ENCODE measurements around the gene RGS16.

Gene RGS16

DNA sequence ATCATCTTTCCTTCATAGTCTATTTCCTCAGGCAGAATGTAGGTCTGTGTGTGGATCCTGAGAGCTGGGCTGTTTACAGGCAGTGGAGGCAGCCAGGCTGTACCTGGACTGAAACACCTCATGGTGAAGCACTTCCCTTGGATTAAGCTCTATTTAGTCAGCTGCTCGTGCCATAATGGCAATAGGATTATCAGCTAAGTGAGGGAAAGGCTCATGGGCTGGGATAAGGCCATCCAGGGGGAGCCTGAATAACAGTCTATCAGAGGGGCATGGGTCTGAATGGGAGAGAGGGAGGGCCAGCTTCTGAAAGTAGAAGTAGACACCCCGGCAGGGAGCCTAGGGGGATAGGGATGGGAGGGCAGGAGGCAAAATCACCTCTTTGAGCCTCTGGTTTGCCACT lies 23.5 kb downstream of the RGS16 start:
- no peak for DNase-seq (ENCODE audit: low spot score)

DNA sequence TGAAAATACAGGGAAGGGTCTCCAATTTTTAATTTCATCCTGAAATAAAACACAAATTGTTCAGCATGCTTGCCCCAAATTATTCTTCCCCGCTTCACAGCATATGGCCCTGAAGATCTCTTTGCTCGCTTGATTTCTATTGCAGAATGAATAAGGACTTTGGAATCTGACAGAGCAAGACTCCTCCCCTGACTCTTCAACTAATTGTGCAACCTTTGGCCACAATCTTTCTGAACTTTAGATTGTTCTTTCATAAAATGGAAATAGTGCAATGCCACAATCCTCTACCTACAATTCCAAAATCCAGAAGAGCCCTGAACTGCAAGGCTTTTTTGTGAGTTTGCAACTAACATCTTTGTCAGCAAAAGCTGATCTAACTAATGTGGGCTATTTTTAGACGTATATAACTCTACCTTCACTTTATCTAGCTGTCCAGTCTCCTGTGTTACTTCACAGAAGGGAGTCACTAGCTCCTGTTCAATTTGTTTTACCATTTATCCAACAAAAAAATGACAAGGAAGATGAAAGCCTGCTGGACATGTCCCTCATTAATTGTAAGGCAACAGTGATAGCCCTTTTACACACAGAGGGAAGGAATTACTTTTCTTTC lies 28.5 kb downstream of the RGS16 start:
- DNase-seq (ENCODE audit: low spot score), result no peak

DNA sequence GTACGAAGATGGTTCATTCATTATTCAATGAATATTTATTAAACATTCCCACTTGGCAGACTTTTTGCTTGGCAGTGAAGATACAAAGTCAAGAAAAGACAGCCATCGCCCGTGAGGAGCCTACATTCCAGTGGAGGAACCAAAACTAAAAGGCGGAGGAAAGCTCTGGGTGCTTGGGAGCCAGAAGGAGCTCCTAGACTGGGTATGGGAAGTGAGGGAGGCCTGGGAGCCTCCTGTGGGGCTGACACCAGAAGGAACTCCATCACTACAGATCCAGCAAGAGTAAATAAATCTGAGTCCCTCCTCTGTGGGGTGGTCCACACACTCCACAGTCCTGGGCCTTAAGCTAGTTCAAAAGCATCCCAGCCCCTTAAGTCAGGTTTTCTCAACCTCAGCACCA lies 30.0 kb downstream of the RGS16 start:
- no peak for DNase-seq (ENCODE audit: low spot score)

DNA sequence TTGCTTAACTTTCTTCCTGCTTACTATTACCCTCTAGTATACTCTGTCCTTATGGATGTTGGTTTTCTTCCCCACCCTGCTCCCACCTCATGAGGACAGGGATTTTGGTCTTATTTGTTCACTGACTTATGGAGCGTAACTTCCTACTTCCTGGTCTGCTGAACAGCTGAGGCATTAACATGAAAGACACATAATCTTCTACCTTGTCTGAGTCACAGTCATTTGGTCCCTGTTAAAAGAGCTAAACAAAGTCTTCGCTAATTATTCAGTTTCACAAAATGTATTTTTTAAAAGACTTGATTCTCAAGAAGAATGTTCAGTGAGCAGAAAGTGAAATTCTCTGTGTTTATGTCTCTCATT lies 33.6 kb downstream of the RGS16 start:
- no peak for DNase-seq (ENCODE audit: low spot score)

DNA sequence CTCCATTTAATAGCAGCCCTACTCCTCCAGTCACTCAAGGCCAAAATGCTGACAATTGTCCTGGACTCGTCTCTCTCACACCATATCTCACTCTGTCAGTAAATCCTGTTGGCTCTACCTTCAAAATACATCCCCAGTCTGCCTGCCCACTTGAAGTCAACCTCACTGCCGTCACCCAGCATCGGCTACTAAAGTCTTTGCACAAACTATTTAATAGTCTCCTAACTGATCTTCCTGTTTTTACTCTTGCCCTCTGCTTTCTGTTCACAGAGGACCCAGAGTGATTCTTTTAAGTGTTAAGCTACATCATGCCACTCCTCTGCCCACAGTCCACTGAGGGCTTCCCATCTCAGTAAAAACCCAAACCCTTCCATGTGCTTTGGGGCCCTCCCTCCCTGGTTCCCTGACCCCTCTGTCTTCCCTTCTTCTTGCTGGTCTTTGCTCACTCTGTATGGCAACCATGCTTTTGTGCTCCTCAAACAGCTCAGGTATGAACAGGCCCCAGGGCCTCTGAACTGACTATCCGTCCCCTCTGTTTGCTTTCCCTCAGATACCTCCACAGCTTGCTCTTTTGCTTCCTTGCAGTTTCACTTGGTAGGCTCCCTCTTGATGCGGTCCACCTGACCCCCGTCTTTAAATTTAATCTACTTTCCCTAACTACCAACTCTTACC lies 34.1 kb downstream of the RGS16 start:
- no peak for DNase-seq (ENCODE audit: low spot score)

DNA sequence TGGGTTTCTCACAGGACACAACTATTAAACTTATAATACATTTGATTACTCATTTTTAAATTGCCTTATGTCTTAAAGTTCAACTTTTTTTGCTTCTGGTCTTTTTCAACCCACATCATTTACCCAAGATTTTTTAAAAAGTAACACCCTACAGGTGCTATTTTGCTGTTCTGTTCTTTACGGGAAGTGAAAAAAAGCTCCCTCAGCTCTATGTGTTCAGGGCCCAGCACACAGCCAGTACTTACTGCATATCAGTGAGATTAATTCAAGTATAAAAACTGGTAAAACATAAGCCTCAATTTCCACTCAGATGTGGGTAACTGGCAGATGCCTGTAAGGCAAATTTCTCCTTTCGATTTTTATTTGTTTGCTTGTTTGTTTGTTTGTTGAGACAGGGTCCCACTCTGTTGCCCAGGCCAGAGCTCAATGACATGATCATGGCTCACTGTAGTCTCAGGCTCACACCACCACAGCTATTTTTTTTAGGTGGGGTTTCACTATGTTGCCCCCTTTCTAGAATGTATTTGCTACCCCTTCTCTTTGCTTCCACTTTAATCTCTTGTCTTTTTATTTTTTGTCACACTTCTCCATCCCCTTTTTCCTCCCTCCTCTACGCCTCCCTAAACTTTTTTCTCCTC lies 35.4 kb downstream of the RGS16 start:
- DNase-seq (ENCODE audit: low spot score), result no peak

DNA sequence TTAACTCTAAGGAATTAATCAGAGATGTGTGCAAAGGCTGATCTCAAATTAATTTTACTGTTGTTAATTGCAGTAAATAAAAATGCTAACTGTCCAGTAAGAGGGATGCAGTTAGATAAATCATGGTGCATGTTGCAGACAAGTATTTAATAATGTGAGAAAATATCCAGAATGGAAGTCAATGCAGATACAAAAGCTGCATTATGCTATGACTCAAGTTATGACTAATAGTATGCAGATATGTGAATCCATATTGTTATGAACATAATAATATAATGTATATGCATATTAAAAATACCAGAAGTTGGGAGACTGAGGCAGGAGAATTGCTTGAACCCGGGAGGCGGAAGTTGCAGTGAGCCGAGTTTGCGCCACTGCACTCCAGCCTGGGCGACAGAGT lies 36.6 kb downstream of the RGS16 start:
- DNase-seq (ENCODE audit: low spot score), result no peak

DNA sequence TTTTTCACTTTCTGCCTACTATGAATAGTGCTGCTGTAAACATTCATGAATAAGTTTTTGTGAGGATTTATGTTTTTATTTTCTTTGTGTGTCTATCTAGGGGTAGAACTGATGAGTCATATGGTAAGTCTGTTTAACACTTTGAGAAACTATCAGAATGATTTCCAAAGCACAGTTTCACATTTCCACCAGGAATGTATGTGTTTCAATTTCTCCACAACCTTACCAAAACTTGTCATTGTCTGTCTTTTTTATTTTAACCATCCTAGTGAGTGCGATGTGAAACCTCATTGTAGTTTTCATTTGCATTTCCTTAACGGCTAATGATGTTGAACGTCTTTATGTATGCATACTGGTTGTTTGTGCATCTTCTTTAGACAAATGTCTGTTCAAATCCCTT lies 38.7 kb downstream of the RGS16 start:
- no peak for DNase-seq (ENCODE audit: low spot score)

DNA sequence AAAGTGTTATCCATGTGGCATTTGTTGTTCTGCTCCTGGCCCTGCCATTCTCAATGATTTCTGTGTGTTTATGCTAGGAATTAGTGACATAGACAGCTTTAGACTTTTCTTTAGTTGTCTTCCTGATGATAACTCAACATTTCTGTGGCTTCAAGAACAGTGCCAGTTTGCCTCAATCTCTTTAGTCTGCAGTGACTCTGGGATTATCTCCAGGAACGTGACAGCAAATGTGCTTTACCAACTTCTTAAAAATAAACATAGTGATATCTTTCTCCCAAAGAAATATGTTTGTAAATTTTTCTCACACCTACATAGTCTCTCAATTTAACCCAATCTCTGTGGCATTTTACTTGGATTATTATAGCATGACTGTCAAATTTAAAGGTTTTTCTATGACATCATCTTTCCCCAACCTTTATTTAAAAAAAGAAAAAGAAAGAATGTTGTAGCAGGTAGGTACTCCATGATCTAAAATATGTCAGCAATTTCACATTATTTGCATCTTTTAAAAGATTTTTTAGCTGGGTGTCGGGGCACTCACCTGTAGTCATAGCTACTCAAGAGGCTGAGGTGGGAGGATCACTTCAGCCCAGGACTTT lies 39.7 kb downstream of the RGS16 start:
- no peak for DNase-seq (ENCODE audit: low spot score)

DNA sequence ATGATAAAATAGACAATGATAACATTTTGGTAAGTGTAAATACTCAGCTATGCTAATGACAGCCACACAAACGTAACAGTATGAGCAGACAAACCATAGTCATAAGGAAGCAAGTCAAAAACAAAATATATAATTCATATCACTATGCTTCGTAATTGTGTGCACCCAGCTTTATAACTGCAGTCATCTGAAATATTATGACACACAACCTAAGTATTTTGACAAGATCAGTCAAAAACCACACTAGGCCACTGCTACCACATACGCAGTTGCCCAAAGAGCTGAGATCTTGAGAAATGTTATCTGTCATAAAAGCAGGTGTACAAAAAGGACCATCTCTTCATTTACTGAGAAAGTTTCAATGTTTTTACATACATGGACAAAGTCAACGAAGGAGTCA lies 41.1 kb downstream of the RGS16 start:
- no peak for DNase-seq (ENCODE audit: low spot score)

DNA sequence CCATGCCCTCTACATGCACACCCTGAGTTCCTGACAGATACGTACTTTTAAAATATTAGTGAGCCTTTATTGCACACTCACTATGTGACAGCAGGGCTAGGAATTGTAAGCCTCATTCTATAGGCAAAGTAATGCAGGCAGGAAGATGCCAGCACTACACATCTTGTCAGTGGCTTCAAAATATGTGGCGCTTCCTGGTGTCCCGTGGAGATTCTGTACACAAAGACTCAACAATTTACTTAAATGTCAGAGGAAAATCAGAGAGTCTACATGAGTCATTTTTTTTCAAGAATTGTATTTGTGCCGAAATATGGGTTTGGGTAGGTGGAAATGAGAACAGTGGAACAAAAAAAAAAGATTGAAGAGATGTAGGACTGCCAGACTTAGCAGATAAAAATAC lies 42.7 kb downstream of the RGS16 start:
- no peak for DNase-seq (ENCODE audit: low spot score)

DNA sequence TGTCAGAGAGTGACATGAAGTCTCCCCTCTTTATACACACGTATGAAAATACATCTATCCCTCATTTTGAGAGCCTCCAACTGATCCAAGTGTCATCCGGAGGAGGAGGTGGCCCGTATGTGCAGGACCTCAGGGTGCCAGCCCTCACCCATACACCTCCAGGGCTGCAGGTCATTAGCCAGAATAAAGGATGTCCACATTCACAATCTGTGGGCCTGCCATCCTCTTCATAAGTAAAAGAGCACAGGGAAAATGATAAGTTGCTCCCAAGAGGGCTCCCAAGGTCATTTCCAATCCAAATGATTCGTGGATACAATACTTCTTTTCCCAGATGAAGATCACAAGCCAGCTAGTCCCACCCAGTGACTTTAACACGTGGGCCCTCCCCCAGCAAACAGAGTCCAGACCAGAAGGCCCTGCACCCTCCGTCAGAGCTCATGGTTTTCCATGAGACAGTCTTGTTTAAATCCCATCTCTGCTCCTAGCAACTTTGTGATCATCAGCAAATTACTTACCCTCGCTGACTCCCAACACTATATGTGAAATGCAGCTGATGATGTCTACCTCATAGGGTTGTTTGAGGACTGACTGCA lies 43.7 kb downstream of the RGS16 start:
- DNase-seq (ENCODE audit: low spot score), result no peak

DNA sequence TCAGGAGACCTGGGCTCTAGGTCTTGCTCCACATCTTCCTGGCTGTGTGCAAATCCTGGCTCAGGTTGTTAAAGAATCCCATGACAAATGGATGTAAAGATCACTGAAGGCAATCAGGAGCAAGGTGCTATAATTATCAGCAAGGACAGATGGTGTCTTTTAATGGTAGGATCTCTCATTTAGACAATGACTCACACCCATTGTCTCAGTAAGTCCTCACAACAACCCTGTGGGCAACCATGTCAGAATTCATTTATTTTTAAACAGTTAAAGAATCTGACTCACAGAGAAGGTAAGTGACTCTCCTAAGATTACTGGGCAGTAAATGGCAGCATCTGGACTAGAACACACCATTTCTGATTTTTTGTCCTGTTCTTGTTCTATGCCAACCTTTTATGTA lies 47.9 kb downstream of the RGS16 start:
- DNase-seq (ENCODE audit: low spot score), result no peak

DNA sequence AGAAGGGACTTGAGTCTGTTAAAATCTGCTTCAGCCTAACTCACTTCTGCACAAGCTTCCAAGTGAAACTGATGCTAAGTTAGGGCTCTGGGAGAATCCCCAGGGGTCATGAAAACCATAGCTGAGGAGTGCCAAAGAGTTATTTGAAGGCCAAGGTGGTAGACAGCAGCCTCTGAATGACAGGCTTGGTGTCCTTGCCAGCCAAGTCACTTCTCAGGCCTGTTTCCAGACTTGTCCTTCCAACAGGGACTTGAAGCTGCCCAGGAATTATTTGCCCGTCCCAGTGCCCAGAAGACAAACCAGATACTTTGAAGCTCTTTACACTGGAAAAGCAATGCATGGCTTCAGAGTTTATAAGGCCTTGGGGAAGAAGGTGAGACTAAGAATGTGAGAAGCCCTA lies 48.7 kb downstream of the RGS16 start:
- DNase-seq (ENCODE audit: low spot score), result no peak

DNA sequence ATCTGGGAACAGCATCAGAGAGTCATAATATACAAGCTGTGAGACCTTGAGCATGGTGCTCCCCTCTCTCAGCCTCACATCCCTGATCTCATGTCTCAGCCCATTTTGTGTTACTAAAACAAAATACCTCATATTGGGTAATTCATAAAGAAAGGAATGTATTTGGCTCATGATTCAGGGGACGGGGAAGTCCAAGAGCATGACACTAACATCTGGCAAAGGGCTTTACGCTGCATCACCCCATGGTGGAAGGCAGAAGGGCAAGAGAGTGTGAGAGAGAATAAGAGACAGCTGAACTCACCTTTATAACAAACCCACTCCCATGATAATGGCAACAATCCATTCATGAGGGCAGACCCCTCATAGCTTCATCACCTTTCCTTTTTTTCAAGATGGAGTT lies 51.7 kb downstream of the RGS16 start:
- no peak for DNase-seq (ENCODE audit: low spot score)

DNA sequence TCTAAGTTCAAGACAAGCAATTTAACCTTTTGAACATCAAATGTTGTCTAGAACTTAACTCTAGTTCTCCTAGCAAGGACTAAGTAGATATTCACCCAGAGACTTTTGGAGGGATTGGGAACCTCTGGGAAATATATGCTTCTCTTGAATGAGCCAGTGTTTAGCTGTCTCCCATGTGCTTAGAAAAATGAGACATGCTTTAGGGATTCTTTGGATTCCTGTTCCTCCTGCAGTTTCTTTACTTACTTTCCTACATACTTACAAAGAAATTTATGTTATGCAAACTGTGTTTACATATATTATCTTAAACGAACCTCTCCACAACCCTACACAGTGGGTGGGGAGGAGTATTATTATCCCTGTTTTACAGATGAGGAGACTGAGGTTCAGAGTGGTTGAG lies 54.4 kb downstream of the RGS16 start:
- DNase-seq (ENCODE audit: low spot score), result no peak

DNA sequence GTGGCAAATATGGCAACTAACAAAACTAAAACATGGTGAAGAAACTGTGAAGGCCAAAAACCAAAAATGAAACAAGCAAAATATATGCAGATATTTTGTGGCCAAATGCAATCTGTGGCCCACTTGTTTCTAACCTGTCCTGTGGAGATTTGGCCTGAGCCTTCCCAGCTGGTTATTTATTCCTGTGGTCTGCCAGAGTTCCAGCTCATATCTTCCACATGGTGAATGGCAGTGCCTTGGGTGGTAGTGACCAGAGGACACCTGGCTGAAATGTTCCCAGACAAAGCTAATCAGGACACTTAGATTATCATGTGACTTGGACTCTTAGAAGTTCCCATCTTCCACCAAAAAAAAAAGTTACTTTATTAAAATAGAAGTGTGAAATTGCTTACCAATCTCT lies 54.8 kb downstream of the RGS16 start:
- DNase-seq (ENCODE audit: low spot score), result no peak

All from putamen (tissue), 1 donor.